Measurements from ENCODE around the gene CTDP1. TPM values are rescaled to one million over a fixed set of nuclear protein-coding genes. Genes with fewer than 3 reads are reported as not detected.

CTDP1 gene
- total RNA-seq, 2 experiments from 2014 or later: 44.4 to 44.6 TPM

DNA sequence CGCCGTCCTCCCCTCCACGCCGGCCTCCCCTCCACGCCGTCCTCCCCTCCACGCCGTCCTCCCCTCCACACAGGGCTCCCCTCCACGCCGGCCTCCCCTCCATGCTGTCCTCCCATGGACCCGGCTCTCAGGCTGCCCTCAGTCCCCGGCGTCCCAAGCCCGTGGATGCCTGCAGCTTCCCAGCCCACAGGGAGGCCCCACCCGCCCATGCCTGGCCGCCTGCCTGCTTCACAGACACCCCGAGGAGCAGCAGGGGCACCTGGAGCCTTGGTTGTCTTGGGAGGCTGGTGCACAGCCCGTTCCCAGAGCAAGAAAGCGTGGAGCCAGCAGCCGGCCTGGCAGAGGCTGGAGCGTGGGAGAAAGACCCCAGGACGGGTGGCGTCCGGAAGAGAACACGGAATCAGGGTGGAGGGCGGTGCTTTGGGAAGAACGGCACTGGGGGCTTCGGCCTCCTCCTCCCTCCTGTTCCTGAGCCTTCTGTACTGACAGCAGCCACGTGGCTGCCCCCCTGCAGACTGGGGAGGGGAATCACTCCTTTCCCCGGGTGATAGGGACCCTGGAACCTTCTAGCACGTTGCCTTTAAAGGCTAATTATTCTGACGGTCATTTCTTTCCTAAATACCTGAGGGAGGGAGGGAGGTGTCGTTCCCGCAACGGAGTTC, 92.0 kb downstream of the CTDP1 start:
- H3K36me3 Mint-ChIP-seq: peaks cover 3% of the 10 kb centered on the region
- no peaks in the 10 kb centered on the region for H3K4me1 Mint-ChIP-seq
- DNase-seq: no peak

GRCh38 chr18:79772108-79772864, 92.7 kb downstream of the CTDP1 start:
- Mint-ChIP-seq H3K27ac (no peak overlapping the region), H3K4me3 (no peak overlapping the region), H3K27me3 (peaks cover 35% of the 10 kb centered on the region), H3K9me3 (peaks cover 6% of the 10 kb centered on the region), H3K36me3 (peaks cover 3% of the 10 kb centered on the region), H3K4me1 (no peaks in the 10 kb centered on the region)
- DNase-seq: no peak

More for the DNA sequence above, 92.0 kb downstream of the CTDP1 start:
- peaks cover 6% of the 10 kb centered on the region for H3K9me3 Mint-ChIP-seq
- H3K27ac Mint-ChIP-seq: no peak overlapping the region
- H3K4me3 Mint-ChIP-seq: no peak overlapping the region
- H3K27me3 Mint-ChIP-seq: peaks cover 36% of the 10 kb centered on the region

DNA sequence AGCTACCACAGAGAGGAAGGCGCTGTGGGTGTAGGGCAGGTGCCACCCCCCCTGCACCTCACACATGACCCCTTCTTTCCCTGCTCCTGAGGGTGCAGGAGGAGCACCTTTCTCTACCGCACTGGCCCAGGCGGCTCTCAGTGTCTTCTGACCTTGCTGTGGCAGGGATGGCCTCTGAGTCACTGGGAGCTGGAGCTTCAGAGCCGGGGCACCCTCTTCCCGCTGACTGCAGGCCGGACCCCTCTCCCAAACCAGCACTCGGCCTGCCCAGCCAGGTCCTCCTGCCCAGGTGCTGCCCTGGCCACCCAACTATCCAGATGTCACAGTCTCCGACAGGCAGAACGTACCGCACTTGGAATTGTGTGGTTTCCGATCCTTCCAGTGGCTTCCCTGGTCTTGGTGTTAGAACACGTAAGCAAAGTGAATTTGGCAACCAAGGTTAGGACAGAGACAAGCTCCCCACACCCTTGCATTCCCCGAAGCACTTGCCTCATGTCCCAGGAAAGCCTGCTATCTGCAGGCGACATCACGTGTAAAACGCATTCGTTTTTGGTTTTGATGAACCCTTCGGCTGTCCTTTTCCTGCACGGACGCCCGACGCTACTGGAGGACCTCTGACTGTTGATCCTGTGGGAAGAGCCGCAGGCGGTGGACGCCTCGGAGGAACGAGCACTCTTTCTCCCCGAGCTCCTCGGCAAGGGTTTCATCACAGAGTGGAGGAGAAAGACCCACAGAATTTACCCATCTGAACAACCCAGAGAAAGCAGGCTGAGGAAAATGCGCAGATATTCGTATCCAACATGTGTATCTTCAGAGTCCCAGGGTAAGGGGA, 93.5 kb downstream of the CTDP1 start:
- H3K27me3 Mint-ChIP-seq: peaks cover 34% of the 10 kb centered on the region
- no peak overlapping the region for H3K27ac Mint-ChIP-seq
- no peak for DNase-seq
- no peaks in the 10 kb centered on the region for H3K4me1 Mint-ChIP-seq
- H3K4me3 Mint-ChIP-seq: no peak overlapping the region
- H3K9me3 Mint-ChIP-seq: peaks cover 4% of the 10 kb centered on the region
- no peaks in the 10 kb centered on the region for H3K36me3 Mint-ChIP-seq

DNA sequence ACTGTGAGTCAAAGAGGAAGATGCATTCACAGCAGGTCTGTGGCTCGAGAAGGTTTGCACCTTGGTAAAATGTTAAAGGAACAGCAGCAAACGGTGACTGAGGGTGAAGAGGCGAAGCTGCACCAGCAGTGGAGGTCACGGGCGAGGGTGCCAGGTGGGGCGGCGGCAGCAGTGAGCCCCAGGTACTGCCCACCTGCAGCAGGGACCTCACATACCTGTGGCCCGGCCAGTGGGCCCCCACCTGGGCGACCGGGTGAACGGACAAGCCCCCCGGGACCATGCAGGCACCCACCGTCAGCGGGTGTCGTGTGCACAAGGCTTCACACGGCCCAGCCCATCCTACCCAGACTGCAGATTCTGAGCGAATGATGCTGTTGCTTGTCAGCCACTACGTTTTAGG, 94.5 kb downstream of the CTDP1 start:
- Mint-ChIP-seq H3K9me3 (no peaks in the 10 kb centered on the region), H3K27me3 (peaks cover 39% of the 10 kb centered on the region), H3K27ac (no peak overlapping the region), H3K36me3 (no peaks in the 10 kb centered on the region), H3K4me1 (no peaks in the 10 kb centered on the region), H3K4me3 (no peak overlapping the region)
- no peak for DNase-seq

DNA sequence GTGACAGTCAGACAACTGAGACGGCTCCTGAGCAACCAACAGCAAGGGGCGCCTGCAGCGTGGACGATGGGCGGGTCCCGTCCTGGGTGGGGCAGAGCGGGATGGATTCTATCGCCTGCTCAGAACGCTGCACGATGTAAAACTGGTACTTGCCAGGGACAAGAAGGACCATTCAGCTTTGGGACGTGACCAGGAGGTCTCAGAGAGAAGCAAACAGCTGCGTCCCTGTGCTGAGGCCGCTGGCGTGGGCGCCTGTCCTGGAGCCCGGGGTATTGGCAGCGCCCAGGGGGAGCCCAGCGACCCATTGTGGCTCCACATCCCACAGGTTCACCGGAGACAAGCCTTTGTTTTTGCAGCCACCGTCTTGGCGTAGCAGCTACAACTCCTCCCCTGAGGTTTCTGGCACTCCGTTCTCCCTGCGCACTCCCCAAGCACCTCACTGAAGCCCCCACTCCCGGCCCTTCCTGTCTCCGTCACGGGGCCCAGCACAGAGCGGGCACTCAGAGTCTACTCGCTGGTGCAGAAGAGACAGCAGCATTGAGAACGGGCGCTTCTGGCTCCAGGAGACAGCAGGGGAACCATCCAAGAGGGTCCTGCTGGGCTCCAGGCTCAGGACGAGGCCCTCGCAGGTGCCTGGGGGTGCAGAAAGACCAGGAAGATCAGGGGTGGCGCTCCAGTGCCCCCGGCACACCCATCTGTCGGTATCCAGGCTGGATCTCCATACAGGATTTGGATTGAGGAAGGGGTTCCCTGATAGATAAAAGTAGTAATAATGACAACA, 96.0 kb downstream of the CTDP1 start:
- Mint-ChIP-seq H3K4me1 (no peaks in the 10 kb centered on the region), H3K9me3 (no peaks in the 10 kb centered on the region), H3K4me3 (no peak overlapping the region), H3K27me3 (peaks cover 35% of the 10 kb centered on the region), H3K36me3 (no peaks in the 10 kb centered on the region), H3K27ac (no peak overlapping the region)
- DNase-seq: no peak

DNA sequence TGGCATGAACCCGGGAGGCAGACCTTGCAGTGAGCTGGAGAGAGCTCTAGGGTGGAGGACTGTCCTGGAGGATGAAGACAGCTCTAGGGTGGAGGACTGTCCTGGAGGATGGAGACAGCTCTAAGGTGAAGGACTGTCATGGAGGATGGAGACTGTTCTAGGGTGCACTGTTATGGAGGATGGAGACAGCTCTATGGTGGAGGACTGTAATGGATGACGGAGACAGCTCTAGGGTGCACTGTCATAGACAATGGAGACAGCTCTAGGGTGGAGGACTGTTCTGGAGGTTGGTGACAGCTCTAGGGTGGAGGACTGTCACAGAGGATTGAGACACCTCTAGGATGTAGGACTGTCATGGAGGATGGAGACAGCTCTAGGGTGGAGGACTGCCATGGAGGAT, 97.1 kb downstream of the CTDP1 start:
- Mint-ChIP-seq H3K36me3 (no peaks in the 10 kb centered on the region), H3K9me3 (no peaks in the 10 kb centered on the region), H3K4me3 (no peak overlapping the region), H3K27me3 (peaks cover 35% of the 10 kb centered on the region), H3K4me1 (no peaks in the 10 kb centered on the region), H3K27ac (no peak overlapping the region)
- no peak for DNase-seq

- Mint-ChIP-seq H3K36me3 (no peaks in the 10 kb centered on the region), H3K4me1 (no peaks in the 10 kb centered on the region), H3K9me3 (no peaks in the 10 kb centered on the region), H3K27ac (no peak overlapping the region), H3K4me3 (no peak overlapping the region), H3K27me3 (peaks cover 32% of the 10 kb centered on the region)
- DNase-seq: no peak
These were observed 98.7 kb downstream of the CTDP1 start for GRCh38 chr18:79778291-79778791.

DNA sequence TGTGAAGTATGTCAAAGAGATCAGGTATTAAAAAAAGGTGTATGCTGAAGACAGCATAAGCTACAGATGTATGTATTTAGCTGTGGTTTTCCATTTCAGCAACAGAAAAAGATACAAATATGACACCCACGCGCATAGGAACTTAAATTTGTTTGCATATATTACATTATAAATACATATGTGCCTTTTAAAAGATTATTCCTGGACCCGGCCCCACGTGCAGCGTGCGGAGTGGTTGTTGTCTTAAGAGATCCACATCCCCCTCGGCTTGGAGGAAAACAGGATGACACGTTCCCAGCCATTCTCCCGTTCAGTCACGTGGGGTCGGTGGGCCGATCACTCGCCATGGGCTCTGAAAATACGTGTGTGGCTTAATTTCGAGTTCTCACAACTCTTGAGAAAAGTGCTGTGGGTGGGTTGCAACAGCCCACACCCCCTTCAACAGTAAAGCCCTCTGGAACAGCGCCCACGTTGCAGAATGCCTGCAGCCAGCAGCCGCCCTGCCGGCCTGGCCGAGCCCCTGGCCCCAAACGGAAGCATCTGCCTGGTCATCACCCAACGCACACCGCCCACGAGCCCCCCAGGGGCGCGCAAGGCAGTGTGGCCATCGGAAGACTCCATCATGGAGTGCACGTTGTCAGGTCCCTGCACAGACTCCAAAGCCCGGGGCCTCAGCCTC, 99.6 kb downstream of the CTDP1 start:
- Mint-ChIP-seq H3K27ac (no peak overlapping the region), H3K27me3 (peaks cover 27% of the 10 kb centered on the region), H3K36me3 (no peaks in the 10 kb centered on the region), H3K9me3 (no peaks in the 10 kb centered on the region), H3K4me1 (no peaks in the 10 kb centered on the region), H3K4me3 (no peak overlapping the region)
- DNase-seq: no peak

GRCh38 chr18:79779700-79780190, 100.1 kb downstream of the CTDP1 start:
- H3K4me1 Mint-ChIP-seq: no peaks in the 10 kb centered on the region
- no peak overlapping the region for H3K27ac Mint-ChIP-seq
- DNase-seq: no peak
- H3K36me3 Mint-ChIP-seq: no peaks in the 10 kb centered on the region
- peaks cover 33% of the 10 kb centered on the region for H3K27me3 Mint-ChIP-seq
- no peaks in the 10 kb centered on the region for H3K9me3 Mint-ChIP-seq
- no peak overlapping the region for H3K4me3 Mint-ChIP-seq

DNA sequence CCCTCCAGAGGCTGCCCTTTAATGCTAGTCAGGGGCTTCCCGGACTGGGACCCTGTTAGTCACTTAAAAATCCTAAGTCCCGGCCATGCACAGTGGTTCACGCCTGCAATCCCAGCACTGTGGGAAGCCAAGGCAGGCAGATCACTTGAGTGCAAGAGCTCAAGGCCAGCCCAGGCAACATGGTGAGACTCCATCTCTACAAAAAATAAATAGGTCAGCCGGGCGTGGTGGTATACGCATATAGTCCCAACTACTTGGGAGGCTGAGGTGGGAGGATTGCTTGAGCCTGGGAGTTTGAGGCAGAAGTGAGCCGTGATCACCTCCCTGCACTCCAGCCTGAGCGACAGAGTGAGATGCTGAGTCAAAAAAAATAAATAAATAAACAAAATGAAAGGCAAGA, 100.9 kb downstream of the CTDP1 start:
- Mint-ChIP-seq H3K27ac (no peak overlapping the region), H3K4me1 (no peaks in the 10 kb centered on the region), H3K9me3 (no peaks in the 10 kb centered on the region), H3K27me3 (peaks cover 34% of the 10 kb centered on the region), H3K4me3 (no peak overlapping the region), H3K36me3 (no peaks in the 10 kb centered on the region)
- no peak for DNase-seq

GRCh38 chr18:79781331-79781941, 101.8 kb downstream of the CTDP1 start:
- H3K4me3 Mint-ChIP-seq: no peak overlapping the region
- H3K36me3 Mint-ChIP-seq: no peaks in the 10 kb centered on the region
- no peaks in the 10 kb centered on the region for H3K4me1 Mint-ChIP-seq
- H3K9me3 Mint-ChIP-seq: no peaks in the 10 kb centered on the region
- H3K27ac Mint-ChIP-seq: no peak overlapping the region
- no peak for DNase-seq
- H3K27me3 Mint-ChIP-seq: peaks cover 32% of the 10 kb centered on the region

DNA sequence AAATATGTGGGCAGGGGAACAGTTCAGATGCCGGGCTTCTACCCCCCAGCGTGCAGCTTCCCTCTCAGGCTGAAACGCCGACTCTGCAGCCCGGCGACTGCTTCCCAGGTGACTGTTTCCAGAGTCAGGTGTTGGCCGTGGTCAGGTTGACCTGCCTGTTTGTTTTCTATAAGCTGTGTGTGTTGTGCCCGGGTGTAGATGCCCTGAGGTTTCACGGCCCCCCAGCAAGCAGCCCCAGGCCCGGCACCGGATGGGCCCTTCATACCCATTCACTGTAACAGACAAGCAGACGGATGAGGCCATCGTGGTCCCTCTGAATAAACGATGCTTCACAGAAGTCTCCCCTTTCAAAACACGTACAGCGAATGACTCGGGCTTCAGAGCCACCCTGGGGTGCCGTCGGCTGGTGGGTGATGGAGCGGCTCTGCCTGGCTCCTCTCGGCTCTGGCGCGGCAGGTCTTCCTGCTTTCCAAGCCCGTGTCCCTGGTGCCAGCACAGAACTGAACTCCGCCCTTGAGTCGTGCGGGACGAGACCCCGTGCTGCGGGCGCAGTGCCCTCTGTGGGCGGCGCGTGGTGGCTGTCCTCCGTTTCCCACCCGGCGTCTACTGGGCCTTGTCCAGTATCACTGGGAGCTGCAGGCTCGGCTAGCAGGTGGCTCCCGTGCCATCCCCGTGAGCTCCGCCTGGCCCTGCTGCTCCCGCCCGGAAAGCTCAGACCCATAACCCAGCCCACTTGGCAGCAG, 103.1 kb downstream of the CTDP1 start:
- H3K27me3 Mint-ChIP-seq: peaks cover 35% of the 10 kb centered on the region
- no peaks in the 10 kb centered on the region for H3K4me1 Mint-ChIP-seq
- no peak for DNase-seq
- no peak overlapping the region for H3K4me3 Mint-ChIP-seq
- H3K36me3 Mint-ChIP-seq: no peaks in the 10 kb centered on the region
- no peaks in the 10 kb centered on the region for H3K9me3 Mint-ChIP-seq
- no peak overlapping the region for H3K27ac Mint-ChIP-seq
